Calu3 (cell line): ENCODE results near the gene DDX56. TPM values are rescaled to one million over a fixed set of nuclear protein-coding genes. Genes with fewer than 3 reads are reported as not detected.

Experiments
- BruUV-seq: library from RNA; stranded (reverse); fragments of 400-500 nt; replicated peaks from 2 replicates; lab custom pipeline; 2021; lab: Mats Ljungman, UMichigan
- CTCF ChIA-PET: fragments of 300-600 bp; sonication (Branson Sonifier 250); formaldehyde crosslinking; loops from one replicate; lab custom pipeline; 2022; ENCODE audit warnings: antibody characterized with exemption; lab: Charles Lee
- DNase-seq: peaks from one replicate; pipeline ENCODE4 v3.0.0; 2022
- H3K27ac Mint-ChIP-seq: one replicate; pipeline ENCODE4 v1.8.0; 2022; ENCODE audit warnings: mixed read lengths; ENCODE audit not compliant: unreplicated experiment
- H3K27me3 Mint-ChIP-seq: one replicate; pipeline ENCODE4 v1.8.0; 2022; ENCODE audit warnings: mixed read lengths; ENCODE audit not compliant: unreplicated experiment
- H3K36me3 Mint-ChIP-seq: one replicate; pipeline ENCODE4 v1.8.0; 2022; ENCODE audit warnings: mild to moderate bottlenecking, moderate library complexity, mixed read lengths; ENCODE audit not compliant: insufficient read depth, unreplicated experiment
- H3K4me1 Mint-ChIP-seq: one replicate; pipeline ENCODE4 v1.8.0; 2022; ENCODE audit warnings: mild to moderate bottlenecking, low read depth, mixed read lengths; ENCODE audit not compliant: unreplicated experiment
- H3K4me3 Mint-ChIP-seq: one replicate; pipeline ENCODE4 v1.8.0; 2022; ENCODE audit warnings: mild to moderate bottlenecking, low read depth, moderate library complexity, mixed read lengths; ENCODE audit not compliant: unreplicated experiment
- H3K9me3 Mint-ChIP-seq: one replicate; pipeline ENCODE4 v1.8.0; 2022; ENCODE audit warnings: low read depth, mixed read lengths; ENCODE audit not compliant: unreplicated experiment
- CTCF ChIP-seq: fragments of 200-600 bp; IDR thresholded peaks from one replicate; pipeline ENCODE4 v1.8.0; 2022; ENCODE audit warnings: antibody characterized with exemption; ENCODE audit not compliant: unreplicated experiment
- intact Hi-C: fragments of 100-400 bp; cut with micrococcal nuclease; formaldehyde crosslinking; loops from one replicate; pipeline ENCODE4 v1.10.0; 2022; ENCODE audit not compliant: unreplicated experiment
- total RNA-seq: library from RNA; stranded (reverse); gene quantifications from 2 replicates; pipeline ENCODE4 v1.2.3, GENCODE V29; 2022

Gene DDX56
- total RNA-seq, 1 experiment from 2014 or later, result 157 TPM

- intact Hi-C loops, result loop anchor here (1.0 kb wide), 2 partner anchors 24 to 51 kb away; partner anchors contain the start of gene NUDCD3
- DNase-seq, result peak; percentile 90
- no TSS peak for BruUV-seq
- Mint-ChIP-seq H3K4me3 (peak within 1 kb of the TSS; percentile 78), H3K27me3 (no peaks in the 10 kb centered on the region), H3K4me1 (peaks cover 85% of the 10 kb centered on the region), H3K36me3 (peaks cover 50% of the 10 kb centered on the region), H3K9me3 (no peaks in the 10 kb centered on the region), H3K27ac (peak within 1 kb of the TSS; percentile 85)
- CTCF ChIA-PET, result interaction anchor here (0.9 to 1.7 kb wide), 5 partner anchors 21 to 97 kb away, joined by 3 to 12 read pairs (median 3); partner anchors contain the start of gene DDX56
- TF ChIP-seq CTCF, result no peak
Measured at GRCh38 chr7:44541028-44541869, 32.5 kb downstream of the DDX56 start, which contains the start of gene NPC1L1. NPC1L1 (minus strand) TSS chr7:44541330; CDS start chr7:44541259, 71 bp downstream.

- CTCF ChIA-PET, result no interaction called here
- DNase-seq, result no peak
- no peak for TF ChIP-seq CTCF
- Mint-ChIP-seq H3K36me3 (peaks cover 50% of the 10 kb centered on the region), H3K4me3 (peak overlapping the region; percentile 78), H3K27me3 (no peaks in the 10 kb centered on the region), H3K9me3 (no peaks in the 10 kb centered on the region), H3K27ac (peak overlapping the region; percentile 85), H3K4me1 (peaks cover 85% of the 10 kb centered on the region)
- intact Hi-C loops, result loop anchor here (1.0 kb wide), 2 partner anchors 25 to 50 kb away; partner anchors contain the start of gene NUDCD3
- BruUV-seq, result no TSS peak
Measured at GRCh38 chr7:44540592-44541027, 33.1 kb downstream of the DDX56 start.

GRCh38 chr7:44539669-44540506 is 33.8 kb downstream of the DDX56 start:
- H3K27ac Mint-ChIP-seq, result peak overlapping the region; percentile 85
- H3K4me1 Mint-ChIP-seq, result peaks cover 85% of the 10 kb centered on the region
- no peaks in the 10 kb centered on the region for H3K27me3 Mint-ChIP-seq
- H3K4me3 Mint-ChIP-seq, result peak overlapping the region; percentile 78
- CTCF ChIA-PET, result no interaction called here
- intact Hi-C loops, result no loop called here
- no peak for TF ChIP-seq CTCF
- no peaks in the 10 kb centered on the region for H3K9me3 Mint-ChIP-seq
- BruUV-seq, result no TSS peak
- DNase-seq, result no peak
- H3K36me3 Mint-ChIP-seq, result peaks cover 56% of the 10 kb centered on the region
